HG03565 (cell line): ENCODE data around the gene PDF.

Source experiments
- ATAC-seq: cut with Tn5 transposase; IDR thresholded peaks from one replicate; pipeline ENCODE4 v1.9.1; 2021; ENCODE audit warnings: mild to moderate bottlenecking, moderate library complexity; ENCODE audit not compliant: unreplicated experiment

PDF gene

GRCh38 chr16:69339289-69340094 is 9.1 kb upstream of the PDF start, which contains the start of the genes COG8 and NIP7:
Gene COG8, minus strand, starts transcription at chr16:69339564. Its CDS starts 12 bp downstream, at chr16:69339552.
Gene NIP7, plus strand, starts transcription at chr16:69339772. Its CDS starts 58 bp downstream, at chr16:69339830.
- peak; percentile 80 for ATAC-seq

GRCh38 chr16:69338557-69339288 is 8.3 kb upstream of the PDF start:
- ATAC-seq: no peak

GRCh38 chr16:69334696-69335095 is 4.3 kb upstream of the PDF start:
- ATAC-seq: no peak

GRCh38 chr16:69329369-69330285 is 761 bp downstream of the PDF start:
- ATAC-seq: no peak

GRCh38 chr16:69328854-69329316 is 1.5 kb downstream of the PDF start:
- ATAC-seq: no peak

- ATAC-seq: no peak
These were observed 2.6 kb downstream of the PDF start for GRCh38 chr16:69327585-69328310.

- ATAC-seq: no peak
These were observed 4.1 kb downstream of the PDF start for GRCh38 chr16:69326172-69326873.

- ATAC-seq: no peak
These were observed 4.6 kb downstream of the PDF start for GRCh38 chr16:69325784-69326171.

- no peak for ATAC-seq
These were observed 5.7 kb downstream of the PDF start for GRCh38 chr16:69324585-69325253.

GRCh38 chr16:69324013-69324531 is 6.3 kb downstream of the PDF start:
- ATAC-seq: no peak

- ATAC-seq: no peak
These were observed 7.0 kb downstream of the PDF start for GRCh38 chr16:69323415-69323814.

- no peak for ATAC-seq
These were observed 8.0 kb downstream of the PDF start for GRCh38 chr16:69322343-69322742.

- no peak for ATAC-seq
These were observed 9.3 kb downstream of the PDF start for GRCh38 chr16:69321080-69321479.

- no peak for ATAC-seq
These were observed 9.7 kb downstream of the PDF start for GRCh38 chr16:69320740-69321073.

- no peak for ATAC-seq
These were observed 10.3 kb downstream of the PDF start for GRCh38 chr16:69319826-69320739.

GRCh38 chr16:69319381-69319780 is 11.0 kb downstream of the PDF start:
- no peak for ATAC-seq

GRCh38 chr16:69318911-69319289 is 11.5 kb downstream of the PDF start:
- no peak for ATAC-seq
